C4-2B (cell line): ENCODE measurements around the gene KCNK1.

ENCODE experiments used
- H3K27ac ChIP-seq: fragments of 450-650 bp; 2 replicates; pipeline ENCODE4 v1.5.1; 2017
- ZFX ChIP-seq: fragments of 450-650 bp; IDR thresholded peaks from 2 replicates; pipeline ENCODE4 v1.6.1; 2017
- TF ChIP-seq, protein P1 (sequence below): fragments of 450-650 bp; conservative IDR thresholded peaks from 2 replicates; pipeline ENCODE4 v1.5.1; 2017; ENCODE audit warnings: mild to moderate bottlenecking

The KCNK1 gene

DNA sequence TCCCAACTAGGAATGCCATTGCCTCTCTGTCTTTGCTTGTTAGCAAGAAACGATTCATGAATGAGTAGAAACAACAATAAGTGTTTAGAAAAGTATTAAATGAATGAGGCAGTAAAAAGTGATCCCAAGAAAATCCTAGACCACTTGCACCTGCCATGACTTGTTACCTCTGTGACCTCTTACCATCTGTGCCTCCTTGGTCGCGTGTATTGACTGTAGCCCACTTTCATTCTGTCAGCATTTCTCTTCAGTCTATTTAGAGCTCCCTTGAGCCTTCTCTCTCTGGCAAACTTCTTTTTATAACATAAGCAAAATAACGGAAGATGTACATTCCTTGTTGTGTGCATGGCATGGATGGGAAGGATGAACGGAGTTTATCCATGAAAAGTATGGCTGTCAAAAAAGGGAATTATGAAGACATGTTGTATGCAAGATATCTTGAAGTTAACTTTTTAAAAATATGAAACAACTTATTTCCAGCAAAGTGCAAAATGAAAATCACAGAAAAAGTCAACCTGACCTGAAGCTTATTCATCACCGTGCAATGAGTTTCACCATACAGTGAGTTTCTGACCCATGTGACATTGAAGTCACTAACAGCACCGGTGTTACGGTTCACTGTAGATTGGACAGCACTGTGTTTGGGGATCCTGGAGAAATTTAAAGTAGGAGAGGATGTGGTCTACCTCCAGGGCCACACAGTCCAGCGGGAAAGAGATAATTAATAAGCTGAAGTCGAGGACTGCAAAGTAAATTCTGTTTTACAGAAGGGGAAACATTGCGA, 47.7 kb downstream of the KCNK1 start:
- no peak for TF ChIP-seq ZFX
- TF ChIP-seq, protein P1, sequence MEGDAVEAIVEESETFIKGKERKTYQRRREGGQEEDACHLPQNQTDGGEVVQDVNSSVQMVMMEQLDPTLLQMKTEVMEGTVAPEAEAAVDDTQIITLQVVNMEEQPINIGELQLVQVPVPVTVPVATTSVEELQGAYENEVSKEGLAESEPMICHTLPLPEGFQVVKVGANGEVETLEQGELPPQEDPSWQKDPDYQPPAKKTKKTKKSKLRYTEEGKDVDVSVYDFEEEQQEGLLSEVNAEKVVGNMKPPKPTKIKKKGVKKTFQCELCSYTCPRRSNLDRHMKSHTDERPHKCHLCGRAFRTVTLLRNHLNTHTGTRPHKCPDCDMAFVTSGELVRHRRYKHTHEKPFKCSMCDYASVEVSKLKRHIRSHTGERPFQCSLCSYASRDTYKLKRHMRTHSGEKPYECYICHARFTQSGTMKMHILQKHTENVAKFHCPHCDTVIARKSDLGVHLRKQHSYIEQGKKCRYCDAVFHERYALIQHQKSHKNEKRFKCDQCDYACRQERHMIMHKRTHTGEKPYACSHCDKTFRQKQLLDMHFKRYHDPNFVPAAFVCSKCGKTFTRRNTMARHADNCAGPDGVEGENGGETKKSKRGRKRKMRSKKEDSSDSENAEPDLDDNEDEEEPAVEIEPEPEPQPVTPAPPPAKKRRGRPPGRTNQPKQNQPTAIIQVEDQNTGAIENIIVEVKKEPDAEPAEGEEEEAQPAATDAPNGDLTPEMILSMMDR: no peak
- no peak overlapping the region for H3K27ac ChIP-seq

DNA sequence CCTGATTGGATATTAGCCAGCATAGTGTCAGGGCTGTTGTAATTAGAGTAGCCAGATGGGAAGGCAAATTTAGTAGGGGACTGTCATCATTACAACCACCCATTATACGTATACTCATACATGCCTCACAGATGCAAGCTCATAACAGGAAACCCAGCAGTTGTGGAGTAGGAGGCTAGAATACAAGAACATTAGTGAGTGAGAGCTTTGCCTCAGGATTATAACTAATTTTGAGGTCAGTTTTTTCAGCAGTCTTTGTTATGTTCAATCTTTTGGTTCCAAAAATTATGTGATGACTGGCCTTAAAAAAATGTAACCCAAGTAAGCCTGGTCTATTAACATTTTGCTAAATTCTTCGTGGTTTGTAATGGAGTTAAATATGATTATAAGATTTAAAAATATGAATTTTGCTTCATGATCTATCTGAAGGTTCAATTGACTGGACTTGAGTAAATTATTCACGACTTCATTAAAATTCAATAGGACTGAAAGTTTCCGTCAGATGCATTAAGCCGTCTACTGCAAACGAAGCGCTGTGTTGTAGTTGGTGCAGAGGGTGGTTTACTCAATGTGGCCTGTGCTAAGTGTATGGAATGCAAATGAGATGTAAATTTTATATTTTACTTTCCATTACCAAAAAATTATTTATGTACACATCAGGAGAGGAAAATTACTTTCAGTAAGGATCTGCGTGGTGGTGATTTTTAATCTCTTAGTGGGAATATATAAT, 48.8 kb downstream of the KCNK1 start:
- TF ChIP-seq ZFX: no peak
- TF ChIP-seq, protein P1: no peak
- H3K27ac ChIP-seq: no peak overlapping the region

DNA sequence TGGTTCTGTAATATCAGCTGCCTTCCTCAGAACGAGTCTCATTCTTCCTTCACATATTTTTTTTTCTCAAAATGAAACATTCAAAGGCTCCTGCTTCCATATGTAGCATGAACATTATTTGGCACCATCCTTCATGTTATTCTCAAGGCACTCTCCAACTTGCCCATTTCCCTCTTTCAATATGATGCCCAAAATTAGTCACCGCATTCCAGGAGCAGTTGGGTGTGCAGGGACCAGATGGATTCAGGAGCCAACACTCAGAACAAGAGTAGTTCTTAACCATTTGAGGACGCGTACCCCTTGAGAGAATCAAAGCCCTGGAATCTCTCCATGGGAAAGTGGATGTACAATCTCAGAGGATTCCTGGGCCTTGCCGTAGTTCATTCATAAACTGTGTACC, 50.3 kb downstream of the KCNK1 start:
- no peak overlapping the region for H3K27ac ChIP-seq
- no peak for TF ChIP-seq ZFX
- TF ChIP-seq, protein P1: no peak

DNA sequence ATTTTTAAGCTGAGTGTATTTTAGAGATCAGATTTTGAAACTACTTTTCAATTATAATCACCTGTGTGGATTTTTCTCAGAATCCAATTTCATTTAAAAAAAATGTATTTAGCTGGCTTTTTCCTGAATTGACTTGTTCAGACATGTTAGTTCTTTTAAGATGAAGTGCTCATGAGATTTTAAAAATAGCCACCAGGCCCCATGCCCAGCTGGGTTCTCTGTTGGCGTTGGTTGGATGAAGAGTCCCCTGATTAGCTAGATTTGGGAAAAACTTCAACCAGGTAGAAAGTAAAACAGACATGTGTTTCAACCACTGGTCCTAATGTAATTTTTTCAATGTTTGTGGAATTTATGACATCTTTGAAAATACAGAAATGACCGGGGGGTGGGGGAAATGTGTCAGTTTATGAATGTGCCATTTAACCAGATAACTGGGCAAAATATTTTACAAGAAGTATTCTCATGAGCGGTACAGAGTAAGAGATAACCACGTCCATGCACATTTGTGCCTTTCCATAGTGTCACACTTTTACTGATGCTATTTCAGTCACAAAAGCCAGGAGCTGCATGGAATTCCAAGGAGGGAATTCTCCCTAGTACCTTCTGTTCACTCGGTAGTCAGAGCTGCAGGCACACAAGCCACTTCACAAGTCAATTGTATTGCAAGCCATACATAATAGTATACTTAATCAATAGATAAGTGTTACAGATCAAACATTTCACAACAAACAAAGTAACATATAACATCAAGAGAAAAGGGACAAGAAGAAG, 51.1 kb downstream of the KCNK1 start:
- H3K27ac ChIP-seq: no peak overlapping the region
- TF ChIP-seq, protein P1: no peak
- TF ChIP-seq ZFX: no peak

GRCh38 chr1:233665575-233666270, 51.8 kb downstream of the KCNK1 start:
- no peak for TF ChIP-seq ZFX
- TF ChIP-seq, protein P1: no peak
- H3K27ac ChIP-seq: no peak overlapping the region

GRCh38 chr1:233667741-233668140, 53.8 kb downstream of the KCNK1 start:
- H3K27ac ChIP-seq: no peak overlapping the region
- TF ChIP-seq ZFX: no peak
- TF ChIP-seq, protein P1: no peak
